ENCODE data around the gene LMBRD2. TPM values are rescaled to one million over a fixed set of nuclear protein-coding genes. Genes with fewer than 3 reads are reported as not detected.

Gene LMBRD2
- total RNA-seq, 1 donor from 2014 or later = 7.7 TPM

GRCh38 chr5:36153298-36153677 is 1.6 kb upstream of the LMBRD2 start:
- peaks cover 19% of the 10 kb centered on the region for H3K36me3 Mint-ChIP-seq (ENCODE audit: low read depth)
- H3K27ac Mint-ChIP-seq (ENCODE audit: unreplicated experiment) = no peak overlapping the region
- peak overlapping the region; percentile 98 for H3K4me3 Mint-ChIP-seq
- DNase-seq (ENCODE audit: low read depth, low spot score) = no peak
- no peaks in the 10 kb centered on the region for H3K9me3 Mint-ChIP-seq
- H3K4me1 Mint-ChIP-seq = peaks cover 43% of the 10 kb centered on the region
- TF ChIP-seq, protein P1, sequence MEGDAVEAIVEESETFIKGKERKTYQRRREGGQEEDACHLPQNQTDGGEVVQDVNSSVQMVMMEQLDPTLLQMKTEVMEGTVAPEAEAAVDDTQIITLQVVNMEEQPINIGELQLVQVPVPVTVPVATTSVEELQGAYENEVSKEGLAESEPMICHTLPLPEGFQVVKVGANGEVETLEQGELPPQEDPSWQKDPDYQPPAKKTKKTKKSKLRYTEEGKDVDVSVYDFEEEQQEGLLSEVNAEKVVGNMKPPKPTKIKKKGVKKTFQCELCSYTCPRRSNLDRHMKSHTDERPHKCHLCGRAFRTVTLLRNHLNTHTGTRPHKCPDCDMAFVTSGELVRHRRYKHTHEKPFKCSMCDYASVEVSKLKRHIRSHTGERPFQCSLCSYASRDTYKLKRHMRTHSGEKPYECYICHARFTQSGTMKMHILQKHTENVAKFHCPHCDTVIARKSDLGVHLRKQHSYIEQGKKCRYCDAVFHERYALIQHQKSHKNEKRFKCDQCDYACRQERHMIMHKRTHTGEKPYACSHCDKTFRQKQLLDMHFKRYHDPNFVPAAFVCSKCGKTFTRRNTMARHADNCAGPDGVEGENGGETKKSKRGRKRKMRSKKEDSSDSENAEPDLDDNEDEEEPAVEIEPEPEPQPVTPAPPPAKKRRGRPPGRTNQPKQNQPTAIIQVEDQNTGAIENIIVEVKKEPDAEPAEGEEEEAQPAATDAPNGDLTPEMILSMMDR (conservative IDR thresholded peaks at IDR 0.05) = no peak
- H3K27me3 Mint-ChIP-seq (ENCODE audit: low read depth) = no peaks in the 10 kb centered on the region

DNA sequence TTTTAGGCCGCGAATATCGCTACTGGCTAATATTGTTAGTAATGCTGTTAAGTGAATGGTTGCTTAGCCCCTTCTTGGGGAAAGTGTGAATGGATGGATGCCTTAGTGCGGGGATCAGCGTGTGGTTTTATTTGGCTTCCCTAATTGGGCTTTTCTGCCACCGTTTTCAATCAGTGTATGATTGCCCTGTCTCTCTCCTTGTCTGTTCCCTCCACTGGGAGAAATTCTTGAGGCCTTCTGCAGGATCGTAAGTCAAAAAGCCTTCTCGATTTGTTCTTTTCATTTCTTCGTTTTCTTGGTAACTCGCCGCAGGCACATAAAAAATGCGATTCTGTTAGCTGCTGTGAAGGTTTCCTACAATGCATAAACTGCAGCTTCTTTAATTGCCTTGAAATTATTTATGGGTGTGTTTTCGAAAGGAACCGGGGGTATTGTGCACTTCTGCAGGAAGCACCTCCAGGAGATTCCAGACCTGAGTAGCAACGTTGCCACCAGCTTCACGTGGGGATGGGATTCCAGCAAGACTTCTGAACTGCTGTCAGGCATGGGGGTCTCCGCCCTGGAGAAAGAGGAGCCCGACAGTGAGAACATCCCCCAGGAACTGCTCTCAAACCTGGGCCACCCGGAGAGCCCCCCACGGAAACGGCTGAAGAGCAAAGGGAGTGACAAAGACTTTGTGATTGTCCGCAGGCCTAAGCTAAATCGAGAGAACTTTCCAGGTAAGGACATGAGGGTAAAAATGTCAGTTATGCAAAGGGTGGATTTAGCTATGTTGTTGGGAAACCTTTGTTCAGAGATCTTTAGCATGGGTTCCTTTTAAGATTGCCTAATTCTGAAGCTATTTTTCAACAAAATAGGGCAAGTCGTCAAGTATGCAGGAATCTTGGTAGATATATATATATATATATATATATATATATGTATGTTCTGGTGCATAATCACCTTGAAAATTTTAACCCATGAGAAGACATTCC is 924 bp upstream of the LMBRD2 start:
- no peak for DNase-seq (ENCODE audit: low read depth, low spot score)
- TF ChIP-seq, protein P1 (conservative IDR thresholded peaks at IDR 0.05) = no peak
- Mint-ChIP-seq H3K9me3 (no peaks in the 10 kb centered on the region), H3K27ac (ENCODE audit: unreplicated experiment) (peak overlapping the region; percentile 95), H3K36me3 (ENCODE audit: low read depth) (peaks cover 17% of the 10 kb centered on the region), H3K27me3 (ENCODE audit: low read depth) (no peaks in the 10 kb centered on the region), H3K4me3 (peak overlapping the region; percentile 98), H3K4me1 (peaks cover 43% of the 10 kb centered on the region)

GRCh38 chr5:36150676-36151433 is 832 bp downstream of the LMBRD2 start:
- Mint-ChIP-seq H3K27ac (ENCODE audit: unreplicated experiment) (peak overlapping the region; percentile 40), H3K27me3 (ENCODE audit: low read depth) (no peaks in the 10 kb centered on the region), H3K9me3 (no peaks in the 10 kb centered on the region), H3K4me1 (peaks cover 34% of the 10 kb centered on the region), H3K36me3 (ENCODE audit: low read depth) (peaks cover 5% of the 10 kb centered on the region), H3K4me3 (peak overlapping the region; percentile 98)
- peak; percentile 8 for DNase-seq (ENCODE audit: low read depth, low spot score)
- TF ChIP-seq, protein P1 (conservative IDR thresholded peaks at IDR 0.05) = no peak

- Mint-ChIP-seq H3K4me1 (peaks cover 11% of the 10 kb centered on the region), H3K36me3 (ENCODE audit: low read depth) (no peaks in the 10 kb centered on the region), H3K9me3 (no peaks in the 10 kb centered on the region), H3K27ac (ENCODE audit: unreplicated experiment) (no peak overlapping the region), H3K27me3 (ENCODE audit: low read depth) (no peaks in the 10 kb centered on the region), H3K4me3 (no peak overlapping the region)
- no peak for DNase-seq (ENCODE audit: low read depth, low spot score)
- TF ChIP-seq, protein P1 (conservative IDR thresholded peaks at IDR 0.05) = no peak
Measured at GRCh38 chr5:36147681-36148080, 4.0 kb downstream of the LMBRD2 start.

- Mint-ChIP-seq H3K27me3 (ENCODE audit: low read depth) (no peaks in the 10 kb centered on the region), H3K4me1 (peaks cover 10% of the 10 kb centered on the region), H3K36me3 (ENCODE audit: low read depth) (no peaks in the 10 kb centered on the region), H3K9me3 (no peaks in the 10 kb centered on the region), H3K27ac (ENCODE audit: unreplicated experiment) (no peak overlapping the region), H3K4me3 (no peak overlapping the region)
- no peak for DNase-seq (ENCODE audit: low read depth, low spot score)
- TF ChIP-seq, protein P1 (conservative IDR thresholded peaks at IDR 0.05) = no peak
Measured at GRCh38 chr5:36146390-36146789, 5.3 kb downstream of the LMBRD2 start.
